HepG2 (cell line): ENCODE measurements around the gene KPNB1. TPM values are rescaled to one million over a fixed set of nuclear protein-coding genes. Genes with fewer than 3 reads are reported as not detected.
A peak's percentile ranks its signal among the peaks of the same experiment; 100 is the strongest.

Source experiments
- ATF5 ChIP-seq: sonication (generic); formaldehyde crosslinking; IDR thresholded peaks from 2 replicates; pipeline ENCODE4 v1.4.0; 2020; ENCODE audit warnings: mild to moderate bottlenecking, low read depth, missing genetic modification reagents
- ETV5 ChIP-seq: IDR thresholded peaks from 2 replicates; pipeline ENCODE4 v1.6.1; 2018; ENCODE audit warnings: missing biosample characterization, missing genetic modification reagents, inconsistent platforms, borderline replicate concordance
- HNRNPL ChIP-seq: fragments of 200-400 bp; formaldehyde crosslinking; IDR thresholded peaks from 2 replicates; pipeline ENCODE4 v1.6.1; 2017; ENCODE audit warnings: mild to moderate bottlenecking, low read depth, low read length
- HNRNPLL ChIP-seq: fragments of 200-400 bp; formaldehyde crosslinking; IDR thresholded peaks from 2 replicates; pipeline ENCODE4 v1.6.1; 2017; ENCODE audit warnings: mild to moderate bottlenecking, low read depth, low read length; ENCODE audit not compliant: poor library complexity, severe bottlenecking
- KLF13 ChIP-seq: sonication (generic); formaldehyde crosslinking; IDR thresholded peaks from 2 replicates; pipeline ENCODE4 v1.4.0; 2020; ENCODE audit warnings: mild to moderate bottlenecking, missing genetic modification reagents
- MYPOP ChIP-seq: sonication (generic); formaldehyde crosslinking; IDR thresholded peaks from 2 replicates; pipeline ENCODE4 v1.8.1; 2023; ENCODE audit warnings: mild to moderate bottlenecking, moderate library complexity, missing genetic modification reagents
- PATZ1 ChIP-seq: sonication (generic); formaldehyde crosslinking; IDR thresholded peaks from 2 replicates; pipeline ENCODE4 v1.4.0; 2020; ENCODE audit warnings: missing genetic modification reagents
- PHF21A ChIP-seq: sonication (generic); formaldehyde crosslinking; IDR thresholded peaks from 2 replicates; pipeline ENCODE4 v1.5.0; 2020; ENCODE audit warnings: mild to moderate bottlenecking, missing genetic modification reagents
- PLRG1 ChIP-seq: fragments of 450-650 bp; conservative IDR thresholded peaks from 2 replicates; pipeline ENCODE4 v1.6.1; 2016
- RBAK ChIP-seq: sonication (generic); formaldehyde crosslinking; IDR thresholded peaks from 2 replicates; pipeline ENCODE4 v1.5.1; 2020; ENCODE audit warnings: mild to moderate bottlenecking, missing genetic modification reagents
- ZNF253 ChIP-seq: sonication (generic); formaldehyde crosslinking; IDR thresholded peaks from 2 replicates; pipeline ENCODE4 v1.8.0; 2022; ENCODE audit warnings: mild to moderate bottlenecking, missing genetic modification reagents, borderline replicate concordance
- ZNF558 ChIP-seq: sonication (generic); formaldehyde crosslinking; IDR thresholded peaks from 2 replicates; pipeline ENCODE4 v1.9.0; 2022; ENCODE audit warnings: mild to moderate bottlenecking, missing genetic modification reagents, borderline replicate concordance
- ZNF770 ChIP-seq: sonication (generic); formaldehyde crosslinking; IDR thresholded peaks from 2 replicates; pipeline ENCODE4 v1.5.0; 2020; ENCODE audit warnings: mild to moderate bottlenecking, missing genetic modification reagents
- polyA plus RNA-seq, 8 experiments: library from polyadenylated mRNA; depleted of rRNA in 3 of 8; stranded (reverse) in 7 of 8; unstranded in 1 of 8; fragments of >200 nt; fragmentation: Illumina TruSeq in 4 of 8; extraction: Trizol in 4 of 8; gene quantifications; 2 replicates each; pipeline versions ENCODE4 v1.2.1 to v1.2.3, GENCODE V29; 2011 to 2016; ENCODE audit warnings: low read depth in 4 of 8, missing spikeins in 1 of 8, mixed read lengths in 1 of 8; ENCODE audit not compliant: insufficient read depth in 1 of 8
- total RNA-seq, 5 experiments: library from RNA; depleted of rRNA; stranded (reverse); fragments of >200 nt; fragmentation: Illumina TruSeq; extraction: Trizol; gene quantifications; 2 replicates each; pipeline ENCODE4 v1.2.3, GENCODE V29; 2016; ENCODE audit warnings: low read depth in 1 of 5
- TF ChIP-seq, protein P1 (sequence below): sonication (generic); formaldehyde crosslinking; IDR thresholded peaks from 2 replicates; pipeline ENCODE4 v1.4.0; 2020; ENCODE audit warnings: missing genetic modification reagents
- TF ChIP-seq, protein P2 (sequence below): sonication (generic); formaldehyde crosslinking; IDR thresholded peaks from 2 replicates; pipeline ENCODE4 v1.8.0; 2022; ENCODE audit warnings: missing genetic modification reagents, mild to moderate bottlenecking, borderline replicate concordance

Gene KPNB1
- total and polyA plus RNA-seq, 2 of the 13 experiments (the other 11 are each of a cell fraction or from before 2014, with no cell fraction given): 164 to 424 TPM

DNA sequence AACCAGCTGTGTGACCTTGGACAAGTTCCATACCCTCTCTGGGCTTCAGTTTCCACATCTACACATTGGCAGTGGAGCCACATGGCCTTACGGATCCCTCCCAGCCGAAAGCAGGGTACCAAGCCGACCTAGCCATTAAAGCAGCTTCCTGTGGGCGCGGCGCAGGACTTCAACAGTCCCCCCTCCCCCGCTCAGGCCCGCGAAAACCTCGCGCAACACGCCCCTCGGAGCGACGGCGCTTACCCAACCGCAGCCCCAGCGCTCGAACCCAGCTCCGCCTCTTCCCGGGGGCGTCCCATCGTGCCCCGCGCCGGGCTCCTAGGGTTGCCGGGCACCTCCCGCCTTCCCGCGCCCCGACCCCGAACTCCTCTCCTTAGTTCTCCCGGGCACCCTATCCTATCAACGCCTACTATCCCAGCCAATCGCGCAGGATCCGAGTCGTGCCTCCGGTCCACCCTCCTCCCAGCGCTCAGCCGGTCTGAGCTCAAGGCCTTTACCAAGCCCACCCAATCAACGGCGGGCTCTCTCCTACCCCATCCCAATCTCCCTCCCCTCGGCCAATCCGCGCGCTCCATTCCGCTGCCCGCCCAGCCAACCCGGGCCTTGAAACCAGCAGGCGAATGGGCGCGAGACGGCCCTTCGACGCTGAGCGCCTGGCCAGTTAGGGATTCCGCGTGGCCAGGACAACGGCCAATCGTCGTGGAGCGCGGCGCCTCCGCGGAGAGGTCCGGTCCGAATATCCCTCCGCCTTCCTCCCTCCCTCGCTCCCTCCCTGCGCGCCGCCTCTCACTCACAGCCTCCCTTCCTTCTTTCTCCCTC, at the start of gene KPNB1 (continued):
- TF ChIP-seq, protein P1, sequence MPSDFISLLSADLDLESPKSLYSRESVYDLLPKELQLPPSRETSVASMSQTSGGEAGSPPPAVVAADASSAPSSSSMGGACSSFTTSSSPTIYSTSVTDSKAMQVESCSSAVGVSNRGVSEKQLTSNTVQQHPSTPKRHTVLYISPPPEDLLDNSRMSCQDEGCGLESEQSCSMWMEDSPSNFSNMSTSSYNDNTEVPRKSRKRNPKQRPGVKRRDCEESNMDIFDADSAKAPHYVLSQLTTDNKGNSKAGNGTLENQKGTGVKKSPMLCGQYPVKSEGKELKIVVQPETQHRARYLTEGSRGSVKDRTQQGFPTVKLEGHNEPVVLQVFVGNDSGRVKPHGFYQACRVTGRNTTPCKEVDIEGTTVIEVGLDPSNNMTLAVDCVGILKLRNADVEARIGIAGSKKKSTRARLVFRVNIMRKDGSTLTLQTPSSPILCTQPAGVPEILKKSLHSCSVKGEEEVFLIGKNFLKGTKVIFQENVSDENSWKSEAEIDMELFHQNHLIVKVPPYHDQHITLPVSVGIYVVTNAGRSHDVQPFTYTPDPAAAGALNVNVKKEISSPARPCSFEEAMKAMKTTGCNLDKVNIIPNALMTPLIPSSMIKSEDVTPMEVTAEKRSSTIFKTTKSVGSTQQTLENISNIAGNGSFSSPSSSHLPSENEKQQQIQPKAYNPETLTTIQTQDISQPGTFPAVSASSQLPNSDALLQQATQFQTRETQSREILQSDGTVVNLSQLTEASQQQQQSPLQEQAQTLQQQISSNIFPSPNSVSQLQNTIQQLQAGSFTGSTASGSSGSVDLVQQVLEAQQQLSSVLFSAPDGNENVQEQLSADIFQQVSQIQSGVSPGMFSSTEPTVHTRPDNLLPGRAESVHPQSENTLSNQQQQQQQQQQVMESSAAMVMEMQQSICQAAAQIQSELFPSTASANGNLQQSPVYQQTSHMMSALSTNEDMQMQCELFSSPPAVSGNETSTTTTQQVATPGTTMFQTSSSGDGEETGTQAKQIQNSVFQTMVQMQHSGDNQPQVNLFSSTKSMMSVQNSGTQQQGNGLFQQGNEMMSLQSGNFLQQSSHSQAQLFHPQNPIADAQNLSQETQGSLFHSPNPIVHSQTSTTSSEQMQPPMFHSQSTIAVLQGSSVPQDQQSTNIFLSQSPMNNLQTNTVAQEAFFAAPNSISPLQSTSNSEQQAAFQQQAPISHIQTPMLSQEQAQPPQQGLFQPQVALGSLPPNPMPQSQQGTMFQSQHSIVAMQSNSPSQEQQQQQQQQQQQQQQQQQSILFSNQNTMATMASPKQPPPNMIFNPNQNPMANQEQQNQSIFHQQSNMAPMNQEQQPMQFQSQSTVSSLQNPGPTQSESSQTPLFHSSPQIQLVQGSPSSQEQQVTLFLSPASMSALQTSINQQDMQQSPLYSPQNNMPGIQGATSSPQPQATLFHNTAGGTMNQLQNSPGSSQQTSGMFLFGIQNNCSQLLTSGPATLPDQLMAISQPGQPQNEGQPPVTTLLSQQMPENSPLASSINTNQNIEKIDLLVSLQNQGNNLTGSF (CRISPR knock-in tag): peak; percentile 83; the same call in 1 of the 2 replicates
- TF ChIP-seq PATZ1 (peak; percentile 97), RBAK (CRISPR knock-in tag) (peak; percentile 87; the same call in 1 of the 2 replicates), KLF13 (CRISPR knock-in tag) (peak; percentile 86; the same call in 1 of the 2 replicates), MYPOP (peak; percentile 81), PLRG1 (no peak), ZNF558 (peak; percentile 56; the same call in 1 of the 2 replicates), ATF5 (CRISPR knock-in tag) (peak; percentile 95), HNRNPLL (peak; percentile 87), ZNF770 (CRISPR knock-in tag) (peak; percentile 82), HNRNPL (no peak; the same call in 1 of the 2 replicates), ETV5 (CRISPR knock-in tag) (peak; percentile 93), PHF21A (CRISPR knock-in tag) (peak; percentile 98), ZNF253 (CRISPR knock-in tag) (peak; percentile 97)
- TF ChIP-seq, protein P2, sequence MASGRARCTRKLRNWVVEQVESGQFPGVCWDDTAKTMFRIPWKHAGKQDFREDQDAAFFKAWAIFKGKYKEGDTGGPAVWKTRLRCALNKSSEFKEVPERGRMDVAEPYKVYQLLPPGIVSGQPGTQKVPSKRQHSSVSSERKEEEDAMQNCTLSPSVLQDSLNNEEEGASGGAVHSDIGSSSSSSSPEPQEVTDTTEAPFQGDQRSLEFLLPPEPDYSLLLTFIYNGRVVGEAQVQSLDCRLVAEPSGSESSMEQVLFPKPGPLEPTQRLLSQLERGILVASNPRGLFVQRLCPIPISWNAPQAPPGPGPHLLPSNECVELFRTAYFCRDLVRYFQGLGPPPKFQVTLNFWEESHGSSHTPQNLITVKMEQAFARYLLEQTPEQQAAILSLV (CRISPR knock-in tag): peak; percentile 82
